GM12878 (cell line): ENCODE data around the gene SLC9C2.
"Not testable (repeated sequence)": the region's sequence is repeated elsewhere in the genome, so short reads cannot be mapped to it uniquely, and the experiment has no call there.

Source experiments
- CREB1 ChIP-seq: IDR thresholded peaks from 2 replicates; pipeline ENCODE4 v1.6.1; 2012; ENCODE audit warnings: low read depth, mild to moderate bottlenecking, inconsistent platforms
- ETV6 ChIP-seq, 2 experiments: fragments of 450-650 bp in 1 of 2; IDR thresholded peaks in 1 of 2; conservative IDR thresholded peaks in 1 of 2; 2 replicates each; pipeline ENCODE4 v1.6.1; 2014; ENCODE audit warnings: antibody characterized with exemption in 1 of 2, borderline replicate concordance in 1 of 2, low read depth in 1 of 2, mild to moderate bottlenecking in 1 of 2, moderate library complexity in 1 of 2
- POLR2A ChIP-seq: IDR thresholded peaks from 2 replicates; pipeline ENCODE4 v1.6.1; 2011; ENCODE audit warnings: low read depth, mild to moderate bottlenecking, low read length
- TF ChIP-seq, protein P1 (sequence below): fragments of 450-650 bp; IDR thresholded peaks from 2 replicates; pipeline ENCODE4 v1.6.1; 2016; ENCODE audit warnings: mild to moderate bottlenecking, moderate library complexity, borderline replicate concordance

- not testable (repeated sequence) for TF ChIP-seq ETV6 (conservative IDR thresholded peaks at IDR 0.05 in 1 of 2, IDR thresholded peaks at IDR 0.05 in 1 of 2; ENCODE audit: borderline replicate concordance in 1 of 2, low read depth in 1 of 2); POLR2A; CREB1
- TF ChIP-seq, protein P1, sequence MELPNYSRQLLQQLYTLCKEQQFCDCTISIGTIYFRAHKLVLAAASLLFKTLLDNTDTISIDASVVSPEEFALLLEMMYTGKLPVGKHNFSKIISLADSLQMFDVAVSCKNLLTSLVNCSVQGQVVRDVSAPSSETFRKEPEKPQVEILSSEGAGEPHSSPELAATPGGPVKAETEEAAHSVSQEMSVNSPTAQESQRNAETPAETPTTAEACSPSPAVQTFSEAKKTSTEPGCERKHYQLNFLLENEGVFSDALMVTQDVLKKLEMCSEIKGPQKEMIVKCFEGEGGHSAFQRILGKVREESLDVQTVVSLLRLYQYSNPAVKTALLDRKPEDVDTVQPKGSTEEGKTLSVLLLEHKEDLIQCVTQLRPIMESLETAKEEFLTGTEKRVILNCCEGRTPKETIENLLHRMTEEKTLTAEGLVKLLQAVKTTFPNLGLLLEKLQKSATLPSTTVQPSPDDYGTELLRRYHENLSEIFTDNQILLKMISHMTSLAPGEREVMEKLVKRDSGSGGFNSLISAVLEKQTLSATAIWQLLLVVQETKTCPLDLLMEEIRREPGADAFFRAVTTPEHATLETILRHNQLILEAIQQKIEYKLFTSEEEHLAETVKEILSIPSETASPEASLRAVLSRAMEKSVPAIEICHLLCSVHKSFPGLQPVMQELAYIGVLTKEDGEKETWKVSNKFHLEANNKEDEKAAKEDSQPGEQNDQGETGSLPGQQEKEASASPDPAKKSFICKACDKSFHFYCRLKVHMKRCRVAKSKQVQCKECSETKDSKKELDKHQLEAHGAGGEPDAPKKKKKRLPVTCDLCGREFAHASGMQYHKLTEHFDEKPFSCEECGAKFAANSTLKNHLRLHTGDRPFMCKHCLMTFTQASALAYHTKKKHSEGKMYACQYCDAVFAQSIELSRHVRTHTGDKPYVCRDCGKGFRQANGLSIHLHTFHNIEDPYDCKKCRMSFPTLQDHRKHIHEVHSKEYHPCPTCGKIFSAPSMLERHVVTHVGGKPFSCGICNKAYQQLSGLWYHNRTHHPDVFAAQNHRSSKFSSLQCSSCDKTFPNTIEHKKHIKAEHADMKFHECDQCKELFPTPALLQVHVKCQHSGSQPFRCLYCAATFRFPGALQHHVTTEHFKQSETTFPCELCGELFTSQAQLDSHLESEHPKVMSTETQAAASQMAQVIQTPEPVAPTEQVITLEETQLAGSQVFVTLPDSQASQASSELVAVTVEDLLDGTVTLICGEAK, result not testable (repeated sequence)
Observed at GRCh38 chr1:173563846-173564245, 39.0 kb downstream of the SLC9C2 start.
